ENCODE results near the gene MRTFB.

The MRTFB gene

DNA sequence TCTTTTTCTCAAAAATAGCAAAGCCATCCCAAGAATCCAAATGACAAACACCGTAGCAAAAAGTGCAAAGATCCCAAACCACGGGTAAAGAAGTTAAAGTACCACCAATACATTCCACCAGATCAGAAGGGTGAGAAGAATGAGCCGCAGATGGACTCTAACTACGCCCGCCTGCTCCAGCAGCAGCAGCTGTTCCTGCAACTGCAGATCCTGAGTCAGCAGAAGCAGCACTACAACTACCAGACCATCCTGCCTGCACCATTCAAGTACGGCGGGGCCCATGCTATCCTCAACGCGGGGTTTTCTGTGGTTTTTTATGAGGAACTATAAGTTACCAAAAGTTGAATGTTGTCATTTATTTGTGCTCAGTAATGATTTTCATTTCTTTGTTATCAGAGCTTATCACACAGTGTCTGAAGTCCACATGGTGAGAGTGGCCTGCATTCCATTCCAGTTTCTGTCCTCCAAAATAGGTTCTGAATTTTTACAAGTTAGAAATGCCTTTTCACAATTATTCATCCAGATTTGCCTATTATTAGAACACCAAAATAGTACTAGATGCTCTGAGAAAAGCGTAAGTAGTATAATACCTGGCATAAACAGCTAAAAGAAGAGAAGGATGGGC lies 169.2 kb downstream of the MRTFB start:
- Histone ChIP-seq H2AFZ (ENCODE audit: low read depth, low read length) (no peak overlapping the region), H3K4me1 (ENCODE audit: insufficient read depth, low read length) (no peaks in the 10 kb centered on the region), H3K4me2 (ENCODE audit: insufficient read depth, low read length) (no peak overlapping the region), H3K27ac (ENCODE audit: low read length) (no peak overlapping the region), H3K27me3 (ENCODE audit: insufficient read depth, low read length, poor library complexity) (no peaks in the 10 kb centered on the region), H3K36me3 (ENCODE audit: insufficient read depth, low read length) (peaks cover 37% of the 10 kb centered on the region), H3K4me3 (ENCODE audit: low read depth in 1 of 2, low read length in 2 of 2) (no peak overlapping the region), H4K20me1 (ENCODE audit: insufficient read depth, low read length) (no peaks in the 10 kb centered on the region), H3K79me2 (ENCODE audit: insufficient read depth, low read length) (no peaks in the 10 kb centered on the region), H3K9ac (ENCODE audit: low read depth, low read length) (no peak overlapping the region), H3K9me3 (ENCODE audit: insufficient read depth, low read length, severe bottlenecking) (no peaks in the 10 kb centered on the region)
- ATAC-seq (ENCODE audit: insufficient read depth, low read depth): no peak
- no peak for DNase-seq
- TF ChIP-seq EZH2 (IDR thresholded peaks at IDR 0.05; ENCODE audit: borderline replicate concordance, low read depth, low read length, severe bottlenecking): no peak

DNA sequence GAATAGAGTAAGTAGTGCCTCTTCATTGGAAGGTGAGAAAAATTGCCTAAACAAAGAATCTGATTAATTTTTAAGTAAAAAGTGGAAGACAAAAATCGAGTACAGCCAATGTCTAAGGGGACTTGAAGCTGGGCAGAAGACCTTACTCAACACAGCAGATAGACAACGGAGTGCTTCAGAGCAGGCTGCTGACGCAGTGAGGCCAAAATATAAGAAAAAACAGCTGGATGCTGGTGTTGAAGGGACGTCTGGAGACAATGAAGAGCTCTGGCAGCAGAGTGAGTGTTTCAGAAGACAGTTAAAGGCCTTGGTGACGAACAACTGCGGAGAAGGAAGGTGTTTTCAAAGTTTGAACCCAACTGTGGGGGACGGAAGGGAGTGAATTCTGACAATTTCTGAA lies 169.8 kb downstream of the MRTFB start:
- Histone ChIP-seq H4K20me1 (ENCODE audit: insufficient read depth, low read length) (no peaks in the 10 kb centered on the region), H3K4me3 (ENCODE audit: low read depth in 1 of 2, low read length in 2 of 2) (no peak overlapping the region), H3K9ac (ENCODE audit: low read depth, low read length) (no peak overlapping the region), H3K4me1 (ENCODE audit: insufficient read depth, low read length) (no peaks in the 10 kb centered on the region), H3K36me3 (ENCODE audit: insufficient read depth, low read length) (peaks cover 42% of the 10 kb centered on the region), H3K79me2 (ENCODE audit: insufficient read depth, low read length) (no peaks in the 10 kb centered on the region), H3K27ac (ENCODE audit: low read length) (no peak overlapping the region), H2AFZ (ENCODE audit: low read depth, low read length) (no peak overlapping the region), H3K27me3 (ENCODE audit: insufficient read depth, low read length, poor library complexity) (no peaks in the 10 kb centered on the region), H3K4me2 (ENCODE audit: insufficient read depth, low read length) (no peak overlapping the region), H3K9me3 (ENCODE audit: insufficient read depth, low read length, severe bottlenecking) (no peaks in the 10 kb centered on the region)
- DNase-seq (no peak), ATAC-seq (ENCODE audit: insufficient read depth, low read depth) (no peak)
- TF ChIP-seq, protein P1, sequence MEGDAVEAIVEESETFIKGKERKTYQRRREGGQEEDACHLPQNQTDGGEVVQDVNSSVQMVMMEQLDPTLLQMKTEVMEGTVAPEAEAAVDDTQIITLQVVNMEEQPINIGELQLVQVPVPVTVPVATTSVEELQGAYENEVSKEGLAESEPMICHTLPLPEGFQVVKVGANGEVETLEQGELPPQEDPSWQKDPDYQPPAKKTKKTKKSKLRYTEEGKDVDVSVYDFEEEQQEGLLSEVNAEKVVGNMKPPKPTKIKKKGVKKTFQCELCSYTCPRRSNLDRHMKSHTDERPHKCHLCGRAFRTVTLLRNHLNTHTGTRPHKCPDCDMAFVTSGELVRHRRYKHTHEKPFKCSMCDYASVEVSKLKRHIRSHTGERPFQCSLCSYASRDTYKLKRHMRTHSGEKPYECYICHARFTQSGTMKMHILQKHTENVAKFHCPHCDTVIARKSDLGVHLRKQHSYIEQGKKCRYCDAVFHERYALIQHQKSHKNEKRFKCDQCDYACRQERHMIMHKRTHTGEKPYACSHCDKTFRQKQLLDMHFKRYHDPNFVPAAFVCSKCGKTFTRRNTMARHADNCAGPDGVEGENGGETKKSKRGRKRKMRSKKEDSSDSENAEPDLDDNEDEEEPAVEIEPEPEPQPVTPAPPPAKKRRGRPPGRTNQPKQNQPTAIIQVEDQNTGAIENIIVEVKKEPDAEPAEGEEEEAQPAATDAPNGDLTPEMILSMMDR (IDR thresholded peaks at IDR 0.05; ENCODE audit: borderline replicate concordance, extremely low read depth, low read length, poor library complexity, severe bottlenecking): no peak
- no peak for TF ChIP-seq EZH2 (IDR thresholded peaks at IDR 0.05; ENCODE audit: borderline replicate concordance, low read depth, low read length, severe bottlenecking)

DNA sequence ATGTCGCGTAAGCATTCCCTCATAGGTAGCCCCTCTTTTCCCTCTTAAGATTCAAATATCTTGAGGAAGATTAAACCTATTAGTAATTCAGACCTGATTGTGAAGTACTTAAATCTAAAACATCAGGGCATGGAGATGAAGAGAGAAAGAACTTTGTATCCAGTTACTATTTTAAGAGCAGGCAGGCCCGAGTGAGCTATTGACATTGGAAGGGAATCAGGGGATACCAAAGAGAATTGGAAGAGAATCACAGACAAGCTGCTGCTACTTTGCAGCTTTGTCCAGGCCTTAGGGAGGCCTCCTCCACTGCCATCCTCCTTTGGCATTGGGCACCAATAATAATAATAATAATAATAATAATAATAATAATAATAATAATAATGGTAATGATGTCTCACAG lies 170.5 kb downstream of the MRTFB start:
- H3K4me3 ChIP-seq (ENCODE audit: low read depth in 1 of 2, low read length in 2 of 2): no peak overlapping the region
- no peaks in the 10 kb centered on the region for H3K79me2 ChIP-seq (ENCODE audit: insufficient read depth, low read length)
- no peaks in the 10 kb centered on the region for H4K20me1 ChIP-seq (ENCODE audit: insufficient read depth, low read length)
- TF ChIP-seq, protein P1 (IDR thresholded peaks at IDR 0.05; ENCODE audit: borderline replicate concordance, extremely low read depth, low read length, poor library complexity, severe bottlenecking): no peak
- TF ChIP-seq EZH2 (IDR thresholded peaks at IDR 0.05; ENCODE audit: borderline replicate concordance, low read depth, low read length, severe bottlenecking): no peak
- no peaks in the 10 kb centered on the region for H3K4me1 ChIP-seq (ENCODE audit: insufficient read depth, low read length)
- no peaks in the 10 kb centered on the region for H3K27me3 ChIP-seq (ENCODE audit: insufficient read depth, low read length, poor library complexity)
- no peak overlapping the region for H2AFZ ChIP-seq (ENCODE audit: low read depth, low read length)
- H3K4me2 ChIP-seq (ENCODE audit: insufficient read depth, low read length): no peak overlapping the region
- H3K9ac ChIP-seq (ENCODE audit: low read depth, low read length): no peak overlapping the region
- no peaks in the 10 kb centered on the region for H3K9me3 ChIP-seq (ENCODE audit: insufficient read depth, low read length, severe bottlenecking)
- DNase-seq (no peak), ATAC-seq (ENCODE audit: insufficient read depth, low read depth) (no peak)
- no peak overlapping the region for H3K27ac ChIP-seq (ENCODE audit: low read length)
- H3K36me3 ChIP-seq (ENCODE audit: insufficient read depth, low read length): peaks cover 48% of the 10 kb centered on the region

DNA sequence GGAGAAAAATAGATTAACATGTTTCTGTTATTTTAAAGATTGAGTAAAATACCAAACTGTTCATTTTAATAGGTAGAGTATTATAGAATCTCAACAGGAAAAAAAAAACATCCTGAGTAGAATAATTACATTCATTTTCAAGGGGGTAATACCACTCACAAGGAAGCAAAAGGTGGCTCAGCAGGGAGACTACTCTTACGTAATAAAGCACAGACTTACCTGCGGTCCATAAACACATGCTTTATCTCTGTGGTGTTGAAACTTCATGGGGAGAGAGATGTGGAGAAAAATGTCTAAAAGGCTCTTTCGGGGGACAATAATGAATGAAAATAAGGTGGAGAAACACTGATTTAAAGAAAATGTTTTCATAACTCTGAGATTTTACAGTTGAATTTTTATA lies 171.7 kb downstream of the MRTFB start:
- H3K27ac ChIP-seq (ENCODE audit: low read length): no peak overlapping the region
- H3K79me2 ChIP-seq (ENCODE audit: insufficient read depth, low read length): no peaks in the 10 kb centered on the region
- no peaks in the 10 kb centered on the region for H3K27me3 ChIP-seq (ENCODE audit: insufficient read depth, low read length, poor library complexity)
- no peaks in the 10 kb centered on the region for H3K9me3 ChIP-seq (ENCODE audit: insufficient read depth, low read length, severe bottlenecking)
- no peak overlapping the region for H3K4me3 ChIP-seq (ENCODE audit: low read depth in 1 of 2, low read length in 2 of 2)
- no peaks in the 10 kb centered on the region for H3K4me1 ChIP-seq (ENCODE audit: insufficient read depth, low read length)
- H3K4me2 ChIP-seq (ENCODE audit: insufficient read depth, low read length): no peak overlapping the region
- TF ChIP-seq, protein P1 (IDR thresholded peaks at IDR 0.05; ENCODE audit: borderline replicate concordance, extremely low read depth, low read length, poor library complexity, severe bottlenecking): no peak
- no peak for TF ChIP-seq EZH2 (IDR thresholded peaks at IDR 0.05; ENCODE audit: borderline replicate concordance, low read depth, low read length, severe bottlenecking)
- no peak overlapping the region for H3K9ac ChIP-seq (ENCODE audit: low read depth, low read length)
- DNase-seq: no peak
- H4K20me1 ChIP-seq (ENCODE audit: insufficient read depth, low read length): no peaks in the 10 kb centered on the region
- no peak for ATAC-seq (ENCODE audit: insufficient read depth, low read depth)
- H3K36me3 ChIP-seq (ENCODE audit: insufficient read depth, low read length): peaks cover 57% of the 10 kb centered on the region
- no peak overlapping the region for H2AFZ ChIP-seq (ENCODE audit: low read depth, low read length)
